AG09309 (cell line): Measurements from ENCODE around the gene RCAN1.
A peak's percentile ranks its signal among the peaks of the same experiment; 100 is the strongest.

Source experiments
- DNase-seq: peaks from one replicate; pipeline ENCODE4 v3.0.0-alpha.2; 2010; ENCODE audit warnings: low read depth
- H3K4me3 ChIP-seq: 2 replicates; pipeline ENCODE4 v1.5.1; 2011; ENCODE audit warnings: mild to moderate bottlenecking, low read depth, low read length, moderate library complexity; ENCODE audit not compliant: control insufficient read depth
- CTCF ChIP-seq: IDR thresholded peaks from 2 replicates; pipeline ENCODE4 v1.5.1; 2011; ENCODE audit warnings: mild to moderate bottlenecking, low read depth, low read length, inconsistent platforms; ENCODE audit not compliant: insufficient read depth, control insufficient read depth; ENCODE audit errors: missing control alignments

RCAN1 gene

DNA sequence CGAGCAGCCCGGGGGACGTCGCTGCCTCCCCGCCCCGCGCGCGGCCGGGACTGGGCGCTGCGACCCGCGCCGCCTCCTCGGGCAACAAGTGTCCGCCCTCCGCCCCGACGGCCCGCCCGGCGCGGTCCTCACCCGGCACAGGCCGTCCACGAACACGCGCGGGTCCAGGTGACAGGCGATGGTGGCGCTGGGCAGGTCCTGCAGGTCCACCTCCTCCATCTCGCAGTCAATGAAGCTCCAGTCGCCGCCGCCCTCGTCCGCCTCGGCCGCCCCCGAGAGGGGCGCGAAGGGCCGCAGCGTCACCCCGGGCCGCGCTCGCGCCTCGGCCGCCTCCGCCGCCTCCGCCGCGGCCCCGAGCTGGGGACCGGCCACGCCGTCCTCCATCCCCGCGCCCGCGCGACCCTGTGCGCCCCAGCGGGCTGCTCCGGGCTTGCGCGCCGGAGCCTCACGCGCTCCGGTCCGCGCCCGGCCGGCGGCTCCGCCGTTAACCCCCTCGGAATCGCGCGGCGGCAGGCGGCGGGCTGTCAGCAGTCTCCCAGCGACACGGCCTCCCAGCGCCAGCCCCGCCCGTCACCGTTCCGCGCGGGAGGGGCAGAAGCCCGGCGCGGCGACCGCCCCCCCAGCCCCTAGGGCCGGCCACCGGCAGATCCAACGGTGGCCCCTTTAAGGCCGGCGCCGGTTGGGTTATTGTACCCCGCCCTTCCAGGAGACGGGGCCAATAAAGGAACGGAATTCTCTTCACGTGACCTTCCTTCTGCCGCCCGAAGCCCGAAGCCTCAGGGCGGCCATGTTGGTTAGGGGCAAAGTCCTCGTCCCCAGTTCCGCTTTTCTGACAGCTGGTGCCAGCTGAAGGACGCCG lies at the start of gene RCAN1:
Gene RCAN1 (minus strand): TSS at position 486 of the 859 bp plus-strand sequence. CDS start 102 bp downstream, at position 384.
- DNase-seq, result peak; percentile 62
- no peak for TF ChIP-seq CTCF
- H3K4me3 ChIP-seq, result peak within 1 kb of the TSS; percentile 65

- H3K4me3 ChIP-seq, result no peak overlapping the region
- no peak for DNase-seq
- no peak for TF ChIP-seq CTCF
These were observed 46.9 kb upstream of the RCAN1 start for GRCh38 chr21:34661848-34662247.

GRCh38 chr21:34653522-34653921 lies 38.6 kb upstream of the RCAN1 start:
- DNase-seq, result no peak
- no peak overlapping the region for H3K4me3 ChIP-seq
- TF ChIP-seq CTCF, result no peak

- no peak overlapping the region for H3K4me3 ChIP-seq
- no peak for TF ChIP-seq CTCF
These were observed 36.7 kb upstream of the RCAN1 start for GRCh38 chr21:34651642-34652041.

GRCh38 chr21:34650861-34651431 lies 36.0 kb upstream of the RCAN1 start:
- no peak for TF ChIP-seq CTCF
- no peak for DNase-seq
- H3K4me3 ChIP-seq, result no peak overlapping the region

More at GRCh38 chr21:34651642-34652041, 36.7 kb upstream of the RCAN1 start:
- DNase-seq, result no peak

GRCh38 chr21:34649400-34649799 lies 34.5 kb upstream of the RCAN1 start:
- TF ChIP-seq CTCF, result no peak
- no peak overlapping the region for H3K4me3 ChIP-seq
- no peak for DNase-seq
